HG03457 (cell line): ENCODE measurements around the gene PISD.

Experiments
- ATAC-seq: cut with Tn5 transposase; IDR thresholded peaks from one replicate; pipeline ENCODE4 v1.9.1; 2021; ENCODE audit warnings: moderate number of reproducible peaks; ENCODE audit not compliant: unreplicated experiment

Gene PISD

DNA sequence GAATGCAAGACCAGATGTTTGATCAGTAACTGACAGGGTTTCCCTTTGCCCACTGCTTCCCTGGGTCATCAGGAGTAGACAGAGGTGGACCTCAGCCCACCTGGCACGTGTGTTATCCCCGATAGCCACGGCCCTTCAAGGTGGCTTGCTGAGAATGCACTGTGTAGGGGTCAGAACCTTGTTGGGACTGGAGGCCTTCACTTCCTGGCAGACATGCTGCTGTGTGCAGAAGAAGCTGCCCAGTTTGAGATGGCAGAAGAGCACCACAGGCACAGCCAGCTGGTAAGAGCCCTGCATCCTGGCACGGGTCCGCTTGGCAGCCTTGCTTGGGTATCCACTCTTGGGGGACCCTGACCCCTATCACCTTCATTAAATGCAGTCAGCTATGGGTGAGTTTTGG is 83.8 kb downstream of the PISD start:
- no peak for ATAC-seq

- ATAC-seq = no peak
Measured at GRCh38 chr22:31577711-31578110, 84.3 kb downstream of the PISD start.

DNA sequence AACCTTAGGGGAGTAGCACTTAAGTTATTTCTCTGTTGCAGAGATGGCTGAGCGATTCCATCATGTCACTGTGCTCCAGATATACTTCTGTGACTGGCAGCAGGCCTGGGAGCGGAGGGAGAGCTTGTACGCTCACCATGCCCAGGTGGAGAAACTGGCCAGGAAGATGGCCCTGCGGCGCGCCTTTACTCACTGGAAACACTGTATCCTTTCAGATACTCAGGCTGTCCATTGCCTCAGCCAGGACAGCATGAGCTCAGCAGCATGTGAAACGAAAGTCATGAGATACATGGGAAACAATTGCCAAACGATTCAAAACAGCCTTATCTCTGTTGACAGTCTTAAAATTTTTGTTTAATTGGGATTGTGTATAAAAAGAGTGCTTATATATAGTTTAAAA is 86.8 kb downstream of the PISD start:
- no peak for ATAC-seq

- ATAC-seq = no peak
Measured at GRCh38 chr22:31574055-31574670, 87.9 kb downstream of the PISD start.

- ATAC-seq = no peak
Measured at GRCh38 chr22:31572939-31573338, 89.1 kb downstream of the PISD start.

- ATAC-seq = no peak
Measured at GRCh38 chr22:31569126-31569525, 92.9 kb downstream of the PISD start.
